Ishikawa (cell line): ENCODE data around the gene CPD.

Experiments used
- CEBPB ChIP-seq: IDR thresholded peaks from 2 replicates; pipeline ENCODE4 v1.6.1; 2012
- CREB1 ChIP-seq: IDR thresholded peaks from 2 replicates; pipeline ENCODE4 v1.6.1; 2012; ENCODE audit warnings: low read depth
- EGR1 ChIP-seq: IDR thresholded peaks from 2 replicates; pipeline ENCODE4 v1.6.1; 2012
- EP300 ChIP-seq: IDR thresholded peaks from 2 replicates; pipeline ENCODE4 v1.6.1; 2012; ENCODE audit warnings: borderline replicate concordance
- FOXM1 ChIP-seq: IDR thresholded peaks from 2 replicates; pipeline ENCODE4 v1.6.1; 2012; ENCODE audit warnings: low read depth, borderline replicate concordance
- RAD21 ChIP-seq: IDR thresholded peaks from 2 replicates; pipeline ENCODE4 v1.6.1; 2012; ENCODE audit warnings: low read depth
- REST ChIP-seq: IDR thresholded peaks from 2 replicates; pipeline ENCODE4 v1.6.1; 2012; ENCODE audit warnings: low read depth, mild to moderate bottlenecking
- TAF1 ChIP-seq: IDR thresholded peaks from 2 replicates; pipeline ENCODE4 v1.6.1; 2012; ENCODE audit warnings: low read depth, mild to moderate bottlenecking
- TEAD4 ChIP-seq: IDR thresholded peaks from 2 replicates; pipeline ENCODE4 v1.6.1; 2012
- YY1 ChIP-seq: IDR thresholded peaks from 2 replicates; pipeline ENCODE4 v1.6.1; 2012; ENCODE audit warnings: low read depth
- TF ChIP-seq, protein P1 (sequence below): IDR thresholded peaks from 2 replicates; pipeline ENCODE4 v1.6.1; 2012
- TF ChIP-seq, protein P2 (sequence below): IDR thresholded peaks from 2 replicates; pipeline ENCODE4 v1.6.1; 2012

GRCh38 chr17:30361766-30362279 lies 16.9 kb upstream of the CPD start:
- TF ChIP-seq EP300 (no peak), YY1 (no peak), RAD21 (no peak), REST (no peak), TAF1 (no peak), CEBPB (no peak), EGR1 (no peak), TEAD4 (no peak), CREB1 (no peak), FOXM1 (no peak)
- TF ChIP-seq, protein P1, sequence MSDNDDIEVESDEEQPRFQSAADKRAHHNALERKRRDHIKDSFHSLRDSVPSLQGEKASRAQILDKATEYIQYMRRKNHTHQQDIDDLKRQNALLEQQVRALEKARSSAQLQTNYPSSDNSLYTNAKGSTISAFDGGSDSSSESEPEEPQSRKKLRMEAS, result no peak
- TF ChIP-seq, protein P2, sequence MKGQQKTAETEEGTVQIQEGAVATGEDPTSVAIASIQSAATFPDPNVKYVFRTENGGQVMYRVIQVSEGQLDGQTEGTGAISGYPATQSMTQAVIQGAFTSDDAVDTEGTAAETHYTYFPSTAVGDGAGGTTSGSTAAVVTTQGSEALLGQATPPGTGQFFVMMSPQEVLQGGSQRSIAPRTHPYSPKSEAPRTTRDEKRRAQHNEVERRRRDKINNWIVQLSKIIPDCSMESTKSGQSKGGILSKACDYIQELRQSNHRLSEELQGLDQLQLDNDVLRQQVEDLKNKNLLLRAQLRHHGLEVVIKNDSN, result no peak
